GM18498 (cell line): ENCODE data around the gene MFAP4.

Source experiments
- ATAC-seq: cut with Tn5 transposase; IDR thresholded peaks from one replicate; pipeline ENCODE4 v1.9.1; 2021; ENCODE audit warnings: mild to moderate bottlenecking, moderate library complexity; ENCODE audit not compliant: unreplicated experiment

MFAP4 gene

DNA sequence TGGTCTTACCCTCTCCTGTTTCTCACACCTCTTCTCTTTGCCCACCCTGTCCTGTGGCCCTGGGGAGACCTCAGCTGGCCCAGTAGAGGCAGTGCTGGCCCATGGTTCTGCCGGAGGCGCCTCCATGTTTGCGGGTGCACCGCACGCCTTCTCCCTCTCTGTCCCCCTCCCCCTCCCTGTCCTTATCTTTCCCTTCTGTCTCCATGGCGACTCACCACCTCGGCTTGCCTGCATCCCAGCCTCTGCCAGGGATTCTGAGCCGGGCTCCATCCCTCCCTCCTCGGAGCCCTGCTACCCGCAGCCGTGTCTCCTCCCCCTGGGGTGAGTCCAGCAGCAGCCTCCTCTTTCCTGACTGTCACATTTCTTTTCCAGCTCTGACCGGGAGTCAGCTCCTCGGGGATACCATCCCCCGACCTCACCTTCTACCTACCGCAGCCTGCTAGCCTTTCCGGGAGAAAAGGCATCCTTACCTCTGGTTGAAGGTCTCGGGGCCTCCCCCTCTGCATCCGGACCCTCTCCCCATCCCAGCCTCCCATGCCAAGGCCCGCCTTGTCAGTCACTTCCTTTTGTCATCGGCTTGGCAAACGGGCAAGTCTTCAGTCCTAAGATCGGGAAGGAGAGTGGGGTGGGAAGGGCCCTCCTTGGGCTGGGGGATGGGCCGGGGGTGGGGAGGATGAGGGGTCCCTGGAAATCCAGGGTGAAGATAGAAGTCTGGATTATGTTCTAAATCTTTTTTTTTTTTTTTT, 24.1 kb upstream of the MFAP4 start, which contains the start of gene RNF112:
Gene RNF112, plus strand, starts transcription at position 358 of the 746 bp plus-strand sequence. Its CDS starts 177 bp downstream, at position 535.
- no peak for ATAC-seq

- no peak for ATAC-seq
Measured at GRCh38 chr17:19410091-19410490, 23.1 kb upstream of the MFAP4 start.

DNA sequence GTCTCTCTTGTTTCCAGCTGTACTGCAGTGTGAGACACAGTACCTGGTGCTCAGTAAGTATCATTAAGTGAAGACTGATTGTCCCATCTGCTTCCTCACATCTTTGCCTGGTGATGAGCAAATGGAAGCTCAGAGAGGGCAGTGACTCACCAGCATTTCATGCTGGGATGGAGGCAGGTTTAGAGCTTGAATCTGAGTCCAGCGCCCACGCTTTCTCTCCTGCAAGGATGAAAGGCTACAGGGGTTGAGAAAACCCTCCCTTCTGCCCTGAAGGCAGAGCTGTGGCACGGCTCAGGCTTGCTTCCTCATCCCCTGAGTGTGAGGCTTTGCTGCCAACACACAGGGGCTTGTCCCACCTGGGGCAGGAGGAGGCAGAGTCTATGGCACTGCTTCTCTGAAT, 22.5 kb upstream of the MFAP4 start:
- ATAC-seq = no peak

- ATAC-seq = no peak
Measured at GRCh38 chr17:19409066-19409465, 22.1 kb upstream of the MFAP4 start.

DNA sequence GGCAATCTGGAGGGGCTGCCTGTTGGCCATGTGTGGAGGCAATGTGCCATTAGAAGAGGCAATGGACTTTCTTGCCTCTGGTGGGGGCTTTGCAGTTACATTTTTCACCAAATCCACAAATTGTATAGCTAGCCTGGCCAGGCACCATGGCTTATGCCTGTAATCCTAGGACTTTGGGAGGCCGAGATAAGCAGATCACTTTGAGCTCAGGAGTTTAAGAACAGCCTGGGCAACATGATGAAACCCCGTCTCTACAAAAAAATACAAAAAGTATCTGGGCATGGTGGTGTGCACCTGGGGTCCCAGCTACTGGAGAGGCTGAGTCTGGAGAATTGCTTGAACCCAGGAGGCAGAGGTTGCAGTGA, 21.3 kb upstream of the MFAP4 start:
- no peak for ATAC-seq

- no peak for ATAC-seq
Measured at GRCh38 chr17:19407601-19408345, 20.8 kb upstream of the MFAP4 start.

DNA sequence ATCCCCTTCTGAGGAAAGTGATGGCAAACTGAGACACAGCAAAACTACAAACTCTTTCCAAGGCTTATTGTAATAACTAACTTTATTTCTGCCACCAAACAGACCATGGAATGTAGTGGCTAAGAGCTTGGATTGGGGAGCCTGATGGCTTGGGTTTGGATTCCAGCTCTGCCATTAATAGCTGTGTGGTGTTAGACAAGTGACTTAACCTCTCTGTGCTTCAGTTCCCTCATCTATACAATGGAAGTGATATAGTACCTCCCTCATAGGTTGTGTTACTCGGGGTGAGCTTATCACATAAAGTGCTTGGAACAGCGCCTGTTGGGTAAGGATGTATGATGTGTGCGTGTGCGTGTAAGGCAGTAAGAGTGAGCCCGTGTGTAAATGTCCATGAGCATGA, 18.1 kb upstream of the MFAP4 start:
- ATAC-seq = no peak

DNA sequence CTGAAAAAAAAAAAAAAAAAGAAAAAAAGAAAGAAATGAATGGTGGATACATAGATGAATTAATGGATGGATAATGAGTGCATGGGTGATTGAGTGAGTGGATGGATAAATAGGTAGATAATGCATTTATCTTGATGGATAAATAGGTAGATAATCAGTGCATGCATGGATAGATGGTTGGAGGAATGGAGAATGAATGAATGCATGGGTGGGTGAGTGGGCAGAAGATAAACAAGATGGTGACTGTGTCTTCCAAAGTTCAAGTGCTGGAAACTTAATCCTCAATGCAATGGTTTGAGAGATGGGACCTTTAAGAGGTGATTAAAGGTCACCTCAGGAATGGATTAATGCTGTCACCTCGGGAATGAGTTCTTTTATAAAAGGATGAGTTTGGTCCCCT, 17.3 kb upstream of the MFAP4 start:
- no peak for ATAC-seq

GRCh38 chr17:19403021-19403420, 16.0 kb upstream of the MFAP4 start:
- no peak for ATAC-seq

DNA sequence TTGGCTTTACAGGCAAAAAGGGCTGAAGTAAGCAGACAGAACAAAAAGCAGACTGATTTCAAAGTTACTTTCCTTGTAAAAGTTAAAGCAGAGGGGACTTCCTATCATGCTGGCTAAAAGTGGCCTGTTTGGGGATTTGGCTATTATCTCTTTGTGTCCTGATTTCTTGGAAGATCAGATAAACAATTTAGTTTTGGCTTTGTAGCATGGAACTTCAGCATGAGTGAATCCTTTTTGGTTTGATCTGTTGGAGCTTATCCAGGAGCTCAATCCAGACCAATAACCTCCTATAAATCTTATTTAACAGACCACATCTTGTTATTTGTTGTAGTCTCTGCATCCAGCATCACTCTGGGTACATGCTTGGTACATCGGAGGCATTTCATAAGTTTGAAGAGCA, 15.2 kb upstream of the MFAP4 start:
- no peak for ATAC-seq

DNA sequence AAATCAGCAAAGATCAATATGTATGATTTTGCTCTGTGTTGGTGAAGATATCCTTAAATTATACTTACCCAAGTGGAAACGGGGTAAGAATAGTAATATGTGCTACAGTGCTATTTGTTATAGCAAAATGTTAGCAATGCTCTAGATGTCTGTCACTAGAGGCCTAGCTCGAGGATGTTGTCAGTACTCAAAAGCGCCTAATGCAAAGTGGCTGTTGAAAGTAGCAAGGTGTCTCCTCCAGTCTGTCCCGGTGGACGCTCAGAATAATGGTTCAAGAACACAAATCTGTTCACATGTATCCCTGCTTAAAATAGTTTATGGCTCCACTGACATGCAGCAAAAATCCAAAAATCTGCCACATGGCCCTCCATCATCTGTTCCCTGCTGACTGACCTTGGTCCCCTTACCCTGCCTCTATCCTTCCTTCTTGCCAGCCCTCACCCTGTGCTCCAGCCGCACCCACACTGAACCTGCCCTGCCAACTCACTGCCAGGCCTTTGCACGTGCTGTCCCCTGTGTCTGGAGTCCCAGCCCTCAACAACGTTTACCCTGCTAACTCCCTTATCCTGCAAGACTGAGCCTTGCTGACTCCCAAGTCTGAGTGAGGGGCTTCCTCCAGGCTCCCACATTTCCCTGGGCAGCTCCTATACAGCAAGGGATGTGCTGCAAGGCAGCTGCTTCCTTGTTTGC, 14.5 kb upstream of the MFAP4 start:
- ATAC-seq = no peak

- no peak for ATAC-seq
Measured at GRCh38 chr17:19399750-19400450, 12.9 kb upstream of the MFAP4 start.

DNA sequence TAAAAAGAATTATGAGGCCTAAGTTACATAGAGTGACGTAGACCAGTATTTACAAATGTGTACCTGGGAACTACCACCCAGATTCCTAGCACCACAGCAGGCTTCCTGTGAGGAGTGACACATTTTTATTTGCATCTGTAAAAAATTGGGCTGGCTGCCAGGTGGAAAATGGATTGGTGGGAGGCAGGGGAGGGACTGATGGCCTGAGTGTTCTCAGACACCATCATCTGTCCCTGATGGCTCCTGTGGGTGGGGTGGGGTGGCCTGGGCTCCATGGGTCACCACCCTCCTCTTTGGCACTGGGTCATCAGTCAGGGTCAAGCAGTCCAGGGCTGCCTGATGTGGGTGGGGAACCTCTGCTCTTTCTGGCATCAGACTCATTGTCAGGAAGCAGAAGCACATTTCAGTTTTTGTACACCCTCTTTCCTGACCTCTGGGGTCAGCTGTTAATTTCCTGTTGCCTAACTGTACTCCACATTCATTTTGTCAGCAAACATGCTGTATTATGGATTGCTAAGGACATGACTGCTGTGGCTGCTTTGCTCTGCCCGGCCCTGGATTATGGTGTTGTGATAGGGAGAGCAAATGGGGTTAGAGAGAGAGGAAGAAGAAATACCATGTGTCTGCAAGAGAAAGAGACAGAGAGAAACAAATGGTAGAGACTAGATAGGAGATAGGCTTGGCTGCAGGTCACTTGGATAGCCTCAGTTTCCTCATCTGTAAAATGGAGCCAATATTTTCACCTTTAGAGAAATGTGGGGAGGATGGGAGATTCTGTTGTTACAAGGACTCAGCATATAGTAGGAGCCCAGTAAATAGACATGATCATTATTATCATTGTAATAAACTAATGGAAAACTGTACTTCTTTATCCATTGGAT, 11.6 kb upstream of the MFAP4 start:
- no peak for ATAC-seq

DNA sequence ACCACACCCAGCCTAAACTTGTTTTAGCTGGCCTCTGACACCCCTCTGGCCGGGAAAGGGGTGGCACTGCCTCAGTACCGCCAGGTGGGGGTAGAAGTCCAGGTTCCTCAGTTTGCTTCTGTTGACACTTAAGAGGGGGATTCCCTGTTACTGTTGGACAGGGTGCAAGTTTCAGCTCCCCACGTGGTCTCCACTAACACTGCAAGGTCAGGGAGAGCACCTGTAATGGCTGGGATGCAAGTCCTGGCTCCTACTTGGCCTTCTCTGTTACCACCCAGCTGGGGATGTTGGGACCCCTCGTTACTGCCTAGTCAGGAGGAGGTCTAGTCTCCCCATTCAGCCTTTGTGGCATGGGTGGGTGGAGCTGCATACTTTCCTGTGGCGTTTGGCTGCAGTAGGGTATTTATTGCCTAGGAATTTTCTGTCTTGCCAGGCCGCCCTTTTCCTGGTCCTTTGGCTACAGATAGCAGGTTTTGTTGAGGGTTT, 10.6 kb upstream of the MFAP4 start:
- ATAC-seq = no peak

- no peak for ATAC-seq
Measured at GRCh38 chr17:19392303-19392702, 5.3 kb upstream of the MFAP4 start.

GRCh38 chr17:19391432-19391831, 4.4 kb upstream of the MFAP4 start:
- ATAC-seq = no peak

DNA sequence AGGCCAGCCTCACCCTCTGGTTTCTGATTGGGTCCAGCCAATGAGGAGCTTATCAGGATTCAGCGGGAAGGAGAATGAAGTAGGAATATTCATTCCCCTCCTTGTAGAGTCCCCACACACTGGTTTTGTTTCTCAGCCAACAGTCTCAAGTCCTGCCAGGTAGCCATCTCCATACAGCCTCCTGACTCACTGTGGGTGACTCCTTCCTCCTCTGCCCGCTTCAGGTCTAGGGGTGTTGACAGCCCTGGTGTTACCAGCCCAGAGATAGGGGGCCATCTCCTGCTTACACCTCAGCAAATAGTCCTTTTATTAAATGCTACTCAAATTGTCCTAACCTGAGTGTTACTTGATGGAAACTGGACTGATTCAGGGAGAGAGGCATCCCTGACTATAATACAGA, 4.0 kb upstream of the MFAP4 start:
- no peak for ATAC-seq

GRCh38 chr17:19388791-19389785, 2.1 kb upstream of the MFAP4 start:
- ATAC-seq = no peak
